ENCODE data around the gene MAGI3.
A peak's percentile ranks its signal among the peaks of the same experiment; 100 is the strongest.

The MAGI3 gene

GRCh38 chr1:113389953-113390834 lies at the start of gene MAGI3:
Gene MAGI3 (plus strand): TSS chr1:113390515. CDS start chr1:113391034, 519 bp downstream.
- DNase-seq = peak; percentile 63 to 99 (median 94)

- no peak for DNase-seq
Observed at GRCh38 chr1:113353580-113353979, 36.7 kb upstream of the MAGI3 start.

- no peak for DNase-seq
Observed at GRCh38 chr1:113363935-113364334, 26.4 kb upstream of the MAGI3 start.

- DNase-seq = no peak
Observed at GRCh38 chr1:113369040-113369439, 21.3 kb upstream of the MAGI3 start.

- no peak for DNase-seq
Observed at GRCh38 chr1:113369699-113370098, 20.6 kb upstream of the MAGI3 start.

GRCh38 chr1:113370868-113371267 lies 19.4 kb upstream of the MAGI3 start:
- no peak for DNase-seq

GRCh38 chr1:113372546-113372945 lies 17.8 kb upstream of the MAGI3 start:
- DNase-seq = no peak

GRCh38 chr1:113373644-113374043 lies 16.7 kb upstream of the MAGI3 start:
- no peak for DNase-seq

GRCh38 chr1:113375878-113376277 lies 14.4 kb upstream of the MAGI3 start:
- no peak for DNase-seq

GRCh38 chr1:113380075-113380474 lies 10.2 kb upstream of the MAGI3 start:
- no peak for DNase-seq

- DNase-seq = no peak
Observed at GRCh38 chr1:113388017-113388620, 2.2 kb upstream of the MAGI3 start.

GRCh38 chr1:113388621-113389358 lies 1.5 kb upstream of the MAGI3 start:
- no peak for DNase-seq

- no peak for DNase-seq
Observed at GRCh38 chr1:113389359-113389952, 859 bp upstream of the MAGI3 start.

- DNase-seq = peak in 26 of 51 donors; percentile 4 to 56 (median 26)
Observed at GRCh38 chr1:113390871-113391648, 745 bp downstream of the MAGI3 start.

GRCh38 chr1:113391649-113392271 lies 1.4 kb downstream of the MAGI3 start:
- DNase-seq = peak in 3 of 51 donors; percentile 40 to 56 (median 42)

- DNase-seq = no peak
Observed at GRCh38 chr1:113392541-113393128, 2.3 kb downstream of the MAGI3 start.

GRCh38 chr1:113394043-113394862 lies 3.9 kb downstream of the MAGI3 start:
- no peak for DNase-seq

GRCh38 chr1:113394863-113395259 lies 4.5 kb downstream of the MAGI3 start:
- DNase-seq = no peak

- DNase-seq = no peak
Observed at GRCh38 chr1:113396102-113396501, 5.8 kb downstream of the MAGI3 start.

All from hypothalamus (tissue), 51 donors.